Keratinocyte (primary cell): ENCODE measurements around the gene TRA2A. TPM values are rescaled to one million over a fixed set of nuclear protein-coding genes. Genes with fewer than 3 reads are reported as not detected.

Source experiments
- DNase-seq: peaks from one replicate; pipeline ENCODE4 v3.0.0-alpha.2; 2011; ENCODE audit warnings: low read depth, missing footprints, low spot score
- FAIRE-seq: peaks from 2 replicates; lab custom pipeline; 2011; peaks lifted over from hg19 to GRCh38; lab: Jason Lieb, UNC
- H2AFZ ChIP-seq: 2 replicates; pipeline ENCODE4 v1.6.0; 2012; ENCODE audit warnings: low read length, control low read depth, inconsistent platforms; ENCODE audit not compliant: control insufficient read depth
- H3K27ac ChIP-seq: 2 replicates; pipeline ENCODE4 v1.5.1; 2011; ENCODE audit warnings: low read length; ENCODE audit not compliant: control insufficient read depth, insufficient read depth
- H3K27me3 ChIP-seq: 3 replicates; pipeline ENCODE4 v1.6.0; 2011; ENCODE audit warnings: low read length; ENCODE audit not compliant: control insufficient read depth, insufficient read depth; ENCODE audit errors: extremely low read depth
- H3K36me3 ChIP-seq, 2 experiments: 2 replicates in 1 of 2; 3 replicates in 1 of 2; pipeline ENCODE4 v1.5.1; 2011; ENCODE audit warnings: low read length in 2 of 2, mild to moderate bottlenecking in 1 of 2; ENCODE audit not compliant: control insufficient read depth in 2 of 2, insufficient read depth in 2 of 2; ENCODE audit errors: extremely low read depth in 1 of 2
- H3K4me1 ChIP-seq: 3 replicates; pipeline ENCODE4 v1.5.1; 2011; ENCODE audit warnings: low read length; ENCODE audit not compliant: control insufficient read depth, insufficient read depth; ENCODE audit errors: extremely low read depth
- H3K4me2 ChIP-seq: 3 replicates; pipeline ENCODE4 v1.6.0; 2011; ENCODE audit warnings: low read depth, low read length; ENCODE audit not compliant: control insufficient read depth, insufficient read depth; ENCODE audit errors: extremely low read depth
- H3K4me3 ChIP-seq, 3 experiments: fragments of 200-600 bp in 1 of 3; sonication (generic) in 1 of 3; 2 replicates in 2 of 3; 3 replicates in 1 of 3; pipeline ENCODE4 v1.5.1; 2011 to 2016; ENCODE audit warnings: low read length in 3 of 3, mild to moderate bottlenecking in 3 of 3, control low read depth in 2 of 3, inconsistent platforms in 1 of 3, low read depth in 1 of 3, mixed read lengths in 1 of 3, mixed run types in 1 of 3, moderate library complexity in 1 of 3; ENCODE audit not compliant: control insufficient read depth in 2 of 3, insufficient read depth in 2 of 3; ENCODE audit errors: extremely low read depth in 1 of 3
- H3K79me2 ChIP-seq: 2 replicates; pipeline ENCODE4 v1.6.0; 2012; ENCODE audit warnings: low read length; ENCODE audit not compliant: control insufficient read depth, insufficient read depth
- H3K9ac ChIP-seq: 3 replicates; pipeline ENCODE4 v1.6.0; 2011; ENCODE audit warnings: low read length; ENCODE audit not compliant: control insufficient read depth, insufficient read depth; ENCODE audit errors: extremely low read depth
- H3K9me1 ChIP-seq: 3 replicates; pipeline ENCODE4 v1.6.0; 2011; ENCODE audit warnings: low read length; ENCODE audit not compliant: control insufficient read depth, insufficient read depth; ENCODE audit errors: extremely low read depth
- H3K9me3 ChIP-seq: 2 replicates; pipeline ENCODE4 v1.5.1; 2012; ENCODE audit warnings: low read depth, low read length; ENCODE audit not compliant: control insufficient read depth
- H4K20me1 ChIP-seq: 3 replicates; pipeline ENCODE4 v1.6.0; 2011; ENCODE audit warnings: low read length; ENCODE audit not compliant: control insufficient read depth, insufficient read depth; ENCODE audit errors: extremely low read depth
- CTCF ChIP-seq, 3 experiments: IDR thresholded peaks in 1 of 3; conservative IDR thresholded peaks in 1 of 3; optimal IDR thresholded peaks in 1 of 3; 2 replicates in 2 of 3; 3 replicates in 1 of 3; pipeline versions ENCODE3 to v1.5.1; 2011; ENCODE audit warnings: low read length in 3 of 3, mild to moderate bottlenecking in 3 of 3, moderate library complexity in 2 of 3, control low read depth in 1 of 3, inconsistent platforms in 1 of 3; ENCODE audit not compliant: insufficient read depth in 2 of 3; ENCODE audit errors: extremely low read depth in 1 of 3
- EZH2 ChIP-seq: IDR thresholded peaks from one replicate; pipeline ENCODE4 v1.6.1; 2012; ENCODE audit warnings: inconsistent platforms, mild to moderate bottlenecking, low read length, moderate library complexity
- dilution Hi-C: fragments of 300-500 bp; cut with MboI; formaldehyde crosslinking; loops from one replicate; pipeline ENCODE4 v1.7.0; 2020; ENCODE audit warnings: low sequenced_read_pairs; ENCODE audit not compliant: extremely low pct_ligation_motif_present
- polyA plus RNA-seq, 5 experiments: library from polyadenylated mRNA; depleted of rRNA in 3 of 5; stranded (reverse) in 3 of 5; stranded (forward) in 1 of 5; unstranded in 1 of 5; fragments of >200 nt; gene quantifications; 1 replicate in 1 of 5; 2 replicates in 3 of 5; 3 replicates in 1 of 5; pipeline versions ENCODE4 v1.2.1 to v1.2.3, GENCODE V29; 2011 to 2012; ENCODE audit warnings: missing spikeins in 2 of 5, low read depth in 1 of 5, low replicate concordance in 1 of 5

Gene TRA2A
- polyA plus RNA-seq, 1 donor (not counting 4 experiments of a cell fraction or from before 2014, with no cell fraction given) = 92.6 TPM

- Histone ChIP-seq H3K4me2 (no peak overlapping the region), H3K9me3 (no peaks in the 10 kb centered on the region)
Observed at GRCh38 chr7:23482686-23483085, 49.1 kb downstream of the TRA2A start.

GRCh38 chr7:23477962-23478866 lies 53.6 kb downstream of the TRA2A start:
- DNase-seq = no peak
- H3K4me2 ChIP-seq = no peak overlapping the region
- FAIRE-seq = no peak

More at GRCh38 chr7:23482686-23483085, 49.1 kb downstream of the TRA2A start:
- Histone ChIP-seq H2AFZ (no peak overlapping the region), H3K79me2 (no peaks in the 10 kb centered on the region), H3K36me3 (no peaks in the 10 kb centered on the region), H3K4me3 (no peak overlapping the region), H3K27me3 (peaks cover 17% of the 10 kb centered on the region), H3K9me1 (no peaks in the 10 kb centered on the region), H4K20me1 (no peaks in the 10 kb centered on the region), H3K9ac (no peak overlapping the region), H3K27ac (no peak overlapping the region), H3K4me1 (peaks cover 4% of the 10 kb centered on the region)
- DNase-seq (no peak), FAIRE-seq (no peak)
- TF ChIP-seq EZH2 (no peak), CTCF (optimal IDR thresholded peaks at IDR 0.05 in 1 of 3, IDR thresholded peaks at IDR 0.05 in 1 of 3, conservative IDR thresholded peaks at IDR 0.05 in 1 of 3; ENCODE audit: extremely low read depth in 1 of 3, insufficient read depth in 2 of 3, low read length in 3 of 3) (no peak)
- dilution Hi-C loops = no loop called here

More at GRCh38 chr7:23477962-23478866, 53.6 kb downstream of the TRA2A start:
- Histone ChIP-seq H3K79me2 (no peaks in the 10 kb centered on the region), H3K27ac (no peak overlapping the region), H2AFZ (no peak overlapping the region), H3K9me3 (no peaks in the 10 kb centered on the region), H4K20me1 (no peaks in the 10 kb centered on the region), H3K36me3 (no peaks in the 10 kb centered on the region), H3K9ac (no peak overlapping the region), H3K9me1 (no peaks in the 10 kb centered on the region), H3K27me3 (peaks cover 44% of the 10 kb centered on the region), H3K4me3 (no peak overlapping the region), H3K4me1 (peaks cover 9% of the 10 kb centered on the region)
- TF ChIP-seq EZH2 = no peak
- TF ChIP-seq CTCF (optimal IDR thresholded peaks at IDR 0.05 in 1 of 3, IDR thresholded peaks at IDR 0.05 in 1 of 3, conservative IDR thresholded peaks at IDR 0.05 in 1 of 3; ENCODE audit: extremely low read depth in 1 of 3, insufficient read depth in 2 of 3, low read length in 3 of 3) = no peak
- dilution Hi-C loops = no loop called here
